IMR-90 (cell line): ENCODE results near the gene TNRC18. TPM values are rescaled to one million over a fixed set of nuclear protein-coding genes. Genes with fewer than 3 reads are reported as not detected.

Source experiments
- ATAC-seq: fragments of 200-7000 bp; cut with Tn5 transposase; 2 replicates; pipeline ENCODE4 v1.9.1; 2020; ENCODE audit warnings: low read depth, mild to moderate bottlenecking, moderate library complexity
- BruUV-seq: library from RNA; stranded (reverse); fragments of 400-500 nt; replicated peaks from 2 replicates; lab custom pipeline; 2021; lab: Mats Ljungman, UMichigan
- CTCF ChIA-PET: fragments of 300-600 bp; formaldehyde crosslinking; extraction: SDS; loops from one replicate; lab custom pipeline; 2021; ENCODE audit warnings: antibody characterized with exemption; lab: Yijun Ruan, JAX
- POLR2A ChIA-PET: fragments of 300-600 bp; sonication (Branson Sonifier 250); formaldehyde crosslinking; loops from one replicate; lab custom pipeline; 2022; ENCODE audit warnings: antibody characterized with exemption; ENCODE audit not compliant: unreplicated experiment; lab: Charles Lee
- DNase-seq: peaks from one replicate; pipeline ENCODE4 v3.0.0; 2013
- H2AFZ ChIP-seq: replicated peaks from 2 replicates; pipeline ENCODE3; 2013; ENCODE audit warnings: low read length, mild to moderate bottlenecking; ENCODE audit not compliant: poor library complexity
- H2AK5ac ChIP-seq: 2 replicates; pipeline ENCODE4 v1.6.1; 2013; ENCODE audit warnings: low read depth, low read length, inconsistent platforms
- H2AK9ac ChIP-seq: replicated peaks from 2 replicates; pipeline ENCODE3; 2013; ENCODE audit warnings: mild to moderate bottlenecking, low read depth, low read length, moderate library complexity; ENCODE audit not compliant: poor library complexity
- H2BK120ac ChIP-seq: 2 replicates; pipeline ENCODE4 v1.6.1; 2013; ENCODE audit warnings: low read depth, low read length, inconsistent platforms
- H2BK15ac ChIP-seq: 3 replicates; pipeline ENCODE4 v1.6.1; 2013; ENCODE audit warnings: low read depth, low read length, inconsistent platforms
- H2BK20ac ChIP-seq: 2 replicates; pipeline ENCODE4 v1.6.1; 2013; ENCODE audit warnings: low read depth, mild to moderate bottlenecking, inconsistent platforms, low read length, moderate library complexity
- H2BK5ac ChIP-seq: 2 replicates; pipeline ENCODE4 v1.6.1; 2013; ENCODE audit warnings: mild to moderate bottlenecking, low read depth, low read length, inconsistent platforms; ENCODE audit not compliant: poor library complexity, severe bottlenecking
- H3K14ac ChIP-seq: replicated peaks from 2 replicates; pipeline ENCODE4 v1.6.1; 2013; ENCODE audit warnings: low read depth, low read length, inconsistent platforms
- H3K18ac ChIP-seq: 2 replicates; pipeline ENCODE4 v1.6.1; 2013; ENCODE audit warnings: low read depth, low read length, control low read depth
- H3K23ac ChIP-seq: 2 replicates; pipeline ENCODE4 v1.6.1; 2013; ENCODE audit warnings: low read depth, low read length, inconsistent platforms
- H3K27ac ChIP-seq: 2 replicates; pipeline ENCODE4 v1.5.1; 2013; ENCODE audit warnings: mild to moderate bottlenecking, control low read depth, low read length; ENCODE audit not compliant: insufficient read depth
- H3K27me3 ChIP-seq: 2 replicates; pipeline ENCODE4 v1.6.1; 2013; ENCODE audit warnings: low read length; ENCODE audit not compliant: control insufficient read depth, insufficient read depth
- H3K36me3 ChIP-seq: 2 replicates; pipeline ENCODE4 v1.6.1; 2013; ENCODE audit warnings: low read length, mixed read lengths; ENCODE audit not compliant: control insufficient read depth, insufficient read depth
- H3K4ac ChIP-seq: 2 replicates; pipeline ENCODE4 v1.6.1; 2013; ENCODE audit warnings: low read depth, low read length, inconsistent platforms
- H3K4me1 ChIP-seq: 2 replicates; pipeline ENCODE4 v1.6.1; 2013; ENCODE audit warnings: low read length, mixed read lengths; ENCODE audit not compliant: control insufficient read depth, insufficient read depth
- H3K4me2 ChIP-seq: 2 replicates; pipeline ENCODE4 v1.6.1; 2013; ENCODE audit warnings: low read depth, mild to moderate bottlenecking, control low read depth, low read length, moderate library complexity
- H3K4me3 ChIP-seq: 2 replicates; pipeline ENCODE4 v1.5.1; 2013; ENCODE audit warnings: low read depth, mild to moderate bottlenecking, control low read depth, low read length, moderate library complexity; ENCODE audit not compliant: insufficient read depth
- H3K56ac ChIP-seq: 2 replicates; pipeline ENCODE4 v1.6.1; 2013; ENCODE audit warnings: low read length, inconsistent platforms; ENCODE audit not compliant: insufficient read depth; ENCODE audit errors: extremely low read depth
- H3K79me1 ChIP-seq, 2 experiments: 2 replicates each; pipeline ENCODE4 v1.6.1; 2013; ENCODE audit warnings: low read length in 2 of 2, inconsistent platforms in 1 of 2, low read depth in 1 of 2
- H3K9ac ChIP-seq: 2 replicates; pipeline ENCODE4 v1.6.1; 2013; ENCODE audit warnings: low read depth, low read length, control low read depth
- H3K9me1 ChIP-seq: 2 replicates; pipeline ENCODE4 v1.6.1; 2013; ENCODE audit warnings: low read length, inconsistent platforms; ENCODE audit not compliant: insufficient read depth
- H3K9me3 ChIP-seq: 2 replicates; pipeline ENCODE4 v1.6.1; 2013; ENCODE audit warnings: low read length; ENCODE audit not compliant: control insufficient read depth, insufficient read depth
- H4K20me1 ChIP-seq: 2 replicates; pipeline ENCODE4 v1.6.1; 2013; ENCODE audit warnings: low read length, inconsistent platforms; ENCODE audit not compliant: insufficient read depth
- H4K5ac ChIP-seq: 2 replicates; pipeline ENCODE4 v1.6.1; 2013; ENCODE audit warnings: mild to moderate bottlenecking, low read depth, low read length, control low read depth
- H4K8ac ChIP-seq, 2 experiments: 2 replicates each; pipeline ENCODE4 v1.6.1; 2013; ENCODE audit warnings: low read depth in 2 of 2, low read length in 2 of 2, control low read depth in 1 of 2, inconsistent platforms in 1 of 2
- H4K91ac ChIP-seq: 2 replicates; pipeline ENCODE4 v1.6.1; 2013; ENCODE audit warnings: low read depth, low read length, inconsistent platforms; ENCODE audit not compliant: insufficient read depth
- CTCF ChIP-seq: conservative IDR thresholded peaks from 2 replicates; pipeline ENCODE4 v1.5.1; 2012; ENCODE audit warnings: mild to moderate bottlenecking, low read depth, low read length, improper control_type of control experiment
- USF2 ChIP-seq: fragments of 150-350 bp; IDR thresholded peaks from 2 replicates; pipeline ENCODE4 v1.6.1; 2017; ENCODE audit warnings: mild to moderate bottlenecking, antibody characterized with exemption, low read length, low read depth
- WGBS, 2 experiments: methylation state at CpG; one replicate each; pipeline versions ENCODE4 v1.1.5 to v1.1.7; 2013; ENCODE audit warnings: missing lambda C conversion rate in 2 of 2; ENCODE audit not compliant: insufficient read length in 1 of 2; ENCODE audit errors: extremely low coverage in 2 of 2; 5-methylcytosine and 5-hydroxymethylcytosine counted together
- dilution Hi-C: fragments of 300-500 bp; cut with HindIII; formaldehyde crosslinking; loops from one replicate; pipeline ENCODE4 v1.14.3; 2018; ENCODE audit warnings: low sequenced_read_pairs; ENCODE audit not compliant: unreplicated experiment
- in situ Hi-C: fragments of 300-500 bp; cut with MboI; formaldehyde crosslinking; loops from 3 replicates; pipeline ENCODE4 v1.14.3; 2019; ENCODE audit warnings: low sequenced_read_pairs, inconsistent platforms, mixed read lengths
- intact Hi-C: fragments of 100-400 bp; cut with micrococcal nuclease; formaldehyde crosslinking; loops from 2 replicates; pipeline ENCODE4 v1.10.0; 2022
- polyA plus RNA-seq, 3 experiments: library from polyadenylated mRNA; depleted of rRNA; stranded (reverse); fragments of >200 nt; gene quantifications; 2 replicates each; pipeline ENCODE4 v1.2.3, GENCODE V29; 2012; ENCODE audit warnings: low replicate concordance in 1 of 3
- total RNA-seq: library from RNA; depleted of rRNA; stranded (reverse); fragments of >200 nt; gene quantifications from 2 replicates; pipeline ENCODE4 v1.2.3, GENCODE V29; 2012

Gene TNRC18
- total and polyA plus RNA-seq, 2 of the 4 experiments (the other 2 are of a cell fraction) = 4.7 to 29.6 TPM

- peak overlapping the region; percentile 81 for H2BK120ac ChIP-seq
- peak overlapping the region; percentile 43; the same call in 1 of the 2 replicates for H2BK20ac ChIP-seq
- peak overlapping the region; percentile 95 for H2BK5ac ChIP-seq
- H3K14ac ChIP-seq = peak overlapping the region; percentile 97
- H2AK9ac ChIP-seq = peak overlapping the region; percentile 98
- in situ Hi-C loops = no loop called here
- peak overlapping the region; percentile 75 for H3K4me2 ChIP-seq
- H3K4ac ChIP-seq = peak overlapping the region; percentile 97
- H3K36me3 ChIP-seq = peaks cover 10% of the 10 kb centered on the region; the same call in 1 of the 2 replicates
- ATAC-seq (no peak), DNase-seq (peak; percentile 24)
- dilution Hi-C loops = no loop called here
- peak overlapping the region; percentile 94 for H3K56ac ChIP-seq
- peak overlapping the region; percentile 7; the same call in 1 of the 3 replicates for H2BK15ac ChIP-seq
- peak overlapping the region; percentile 86 for H3K4me3 ChIP-seq
- H3K27ac ChIP-seq = peak overlapping the region; percentile 99
- H3K9ac ChIP-seq = peak overlapping the region; percentile 99
- intact Hi-C loops = no loop called here
- H2AFZ ChIP-seq = peak overlapping the region; percentile 19
- TF ChIP-seq USF2 = no peak
- TF ChIP-seq CTCF = 0 out of 2 replicates have a peak, but pooled peaks have one; percentile 13
- H4K5ac ChIP-seq = peak overlapping the region; percentile 84
- 0 out of 2 replicates have a peak, but pooled peaks cover 3% of the 10 kb centered on the region for H3K9me1 ChIP-seq
- peaks cover 18% of the 10 kb centered on the region for H4K20me1 ChIP-seq
- H3K79me1 ChIP-seq = peaks cover 0 to 15% of the 10 kb centered on the region in 2 experiments; a peak in 2 of 4 replicates
- ChIA-PET POLR2A (interaction anchor here (0.6 to 0.9 kb wide), 2 partner anchors 14 to 87 kb away, joined by 3 to 6 read pairs; no protein-coding TSS in a partner anchor), CTCF (interaction anchor here (0.9 to 1.0 kb wide), 2 partner anchors 28 to 56 kb away, joined by 3 read pairs; no protein-coding TSS in a partner anchor)
- H3K23ac ChIP-seq = peak overlapping the region; percentile 98
- H4K91ac ChIP-seq = peak overlapping the region; percentile 95
- WGBS, 2 experiments = 0% methylated on average over 15 of the region's 56 CpGs; no CpG with 5 or more reads in 1 of the 2 experiments
- no peaks in the 10 kb centered on the region for H3K9me3 ChIP-seq
- peak overlapping the region; percentile 94 for H2AK5ac ChIP-seq
- no TSS peak for BruUV-seq
- peak overlapping the region; percentile 92 for H3K18ac ChIP-seq
- peaks cover 12% of the 10 kb centered on the region for H3K4me1 ChIP-seq
- no peaks in the 10 kb centered on the region for H3K27me3 ChIP-seq
- peak overlapping the region; percentile 70 to 81 for H4K8ac ChIP-seq
These were observed 983 bp downstream of the TNRC18 start for GRCh38 chr7:5422396-5423305.
